SK-N-SH (cell line): Measurements from ENCODE around the gene PRDM15. TPM values are rescaled to one million over a fixed set of nuclear protein-coding genes. Genes with fewer than 3 reads are reported as not detected.

Experiments
- CTCF ChIA-PET: fragments of 300-600, 350-600 bp; formaldehyde crosslinking; extraction: SDS; loops from one replicate; lab custom pipeline; 2021; lab: Yijun Ruan, JAX
- POLR2A ChIA-PET: fragments of 350-600 bp; sonication (Branson Sonifier 250); formaldehyde crosslinking; extraction: SDS; loops from one replicate; lab custom pipeline; 2020; ENCODE audit warnings: antibody characterized with exemption, inconsistent platforms; lab: Yijun Ruan, JAX
- DNase-seq: peaks from one replicate; pipeline ENCODE4 v3.0.0; 2012
- H2AFZ ChIP-seq: fragments of 200-600 bp; sonication (generic); 2 replicates; pipeline ENCODE4 v1.8.1; 2016; ENCODE audit warnings: antibody characterized with exemption, mild to moderate bottlenecking, low read depth
- H3F3A ChIP-seq: fragments of 200-600 bp; sonication (generic); replicated peaks from 2 replicates; pipeline ENCODE3; 2016; ENCODE audit warnings: antibody characterized with exemption, mild to moderate bottlenecking; ENCODE audit not compliant: insufficient read depth
- H3K27ac ChIP-seq, 2 experiments: fragments of 200-500 bp in 1 of 2; fragments of 200-600 bp in 1 of 2; sonication (Bioruptor generic) in 1 of 2; sonication (generic), shearing (Covaris generic) in 1 of 2; 2 replicates each; pipeline versions ENCODE4 v1.5.1 to v1.6.1; 2014 to 2016; ENCODE audit warnings: low read depth in 2 of 2, inconsistent platforms in 1 of 2, low read length in 1 of 2, mild to moderate bottlenecking in 1 of 2, mixed read lengths in 1 of 2
- H3K27me3 ChIP-seq: fragments of 200-600 bp; sonication (generic), shearing (Covaris generic); 2 replicates; pipeline ENCODE4 v1.6.1; 2016; ENCODE audit warnings: mixed run types; ENCODE audit not compliant: insufficient read depth
- H3K36me3 ChIP-seq, 2 experiments: fragments of 200-500 bp in 1 of 2; fragments of 200-600 bp in 1 of 2; sonication (Bioruptor generic) in 1 of 2; sonication (generic) in 1 of 2; replicated peaks in 1 of 2; 2 replicates each; pipeline versions ENCODE3 to v1.5.1; 2014 to 2016; ENCODE audit warnings: low read length in 1 of 2, mild to moderate bottlenecking in 1 of 2; ENCODE audit not compliant: insufficient read depth in 2 of 2, control insufficient read depth in 1 of 2
- H3K4me1 ChIP-seq, 2 experiments: fragments of 200-500 bp in 1 of 2; fragments of 200-600 bp in 1 of 2; sonication (Bioruptor generic) in 1 of 2; sonication (generic), shearing (Covaris generic) in 1 of 2; 2 replicates each; pipeline versions ENCODE4 v1.5.1 to v1.6.1; 2014 to 2016; ENCODE audit warnings: low read depth in 1 of 2, low read length in 1 of 2, mixed run types in 1 of 2; ENCODE audit not compliant: insufficient read depth in 2 of 2, control insufficient read depth in 1 of 2
- H3K4me2 ChIP-seq: fragments of 200-600 bp; sonication (generic), shearing (Covaris generic); 2 replicates; pipeline ENCODE4 v1.6.1; 2017; ENCODE audit warnings: mixed run types
- H3K4me3 ChIP-seq, 2 experiments: fragments of 200-500 bp in 1 of 2; fragments of 200-600 bp in 1 of 2; sonication (Bioruptor generic) in 1 of 2; sonication (generic), shearing (Covaris generic) in 1 of 2; 2 replicates each; pipeline versions ENCODE4 v1.5.1 to v1.8.1; 2014 to 2016; ENCODE audit warnings: low read depth in 2 of 2, inconsistent platforms in 1 of 2, low read length in 1 of 2, mild to moderate bottlenecking in 1 of 2, mixed read lengths in 1 of 2, moderate library complexity in 1 of 2
- H3K79me2 ChIP-seq: fragments of 200-600 bp; sonication (generic); 2 replicates; pipeline ENCODE4 v1.8.1; 2017; ENCODE audit warnings: mild to moderate bottlenecking; ENCODE audit not compliant: insufficient read depth
- H3K9ac ChIP-seq: fragments of 200-600 bp; sonication (generic); 2 replicates; pipeline ENCODE4 v1.6.1; 2017; ENCODE audit warnings: mixed run types
- H3K9me2 ChIP-seq: fragments of 200-600 bp; sonication (generic); 2 replicates; pipeline ENCODE4 v1.6.1; 2017; ENCODE audit warnings: mixed run types
- H3K9me3 ChIP-seq: fragments of 200-600 bp; sonication (generic); 2 replicates; pipeline ENCODE4 v1.6.1; 2017; ENCODE audit warnings: mixed run types, mild to moderate bottlenecking, moderate library complexity
- H4K20me1 ChIP-seq: fragments of 200-600 bp; sonication (generic); 2 replicates; pipeline ENCODE4 v1.6.1; 2017; ENCODE audit warnings: mild to moderate bottlenecking, mixed run types; ENCODE audit not compliant: insufficient read depth
- ELF1 ChIP-seq: IDR thresholded peaks from 2 replicates; pipeline ENCODE4 v1.4.0; 2012
- EZH2phosphoT487 ChIP-seq: fragments of 200-600 bp; sonication (generic); IDR thresholded peaks from 2 replicates; pipeline ENCODE4 v1.6.1; 2017; ENCODE audit warnings: low read depth, mixed run types, mild to moderate bottlenecking, antibody characterized with exemption, moderate library complexity, borderline replicate concordance
- FOXJ3 ChIP-seq: sonication (generic); formaldehyde crosslinking; IDR thresholded peaks from 2 replicates; pipeline ENCODE4 v1.5.1; 2020; ENCODE audit warnings: mild to moderate bottlenecking, missing genetic modification reagents
- GABPA ChIP-seq: IDR thresholded peaks from 2 replicates; pipeline ENCODE4 v1.4.0; 2012; ENCODE audit warnings: low read depth, mild to moderate bottlenecking
- GATA2 ChIP-seq: sonication (generic); formaldehyde crosslinking; IDR thresholded peaks from 2 replicates; pipeline ENCODE4 v1.5.0; 2020; ENCODE audit warnings: mild to moderate bottlenecking, missing genetic modification reagents
- MXI1 ChIP-seq: IDR thresholded peaks from 2 replicates; pipeline ENCODE4 v1.6.1; 2012; ENCODE audit warnings: mild to moderate bottlenecking, low read depth, low read length, improper control_type of control experiment
- NRF1 ChIP-seq: IDR thresholded peaks from 2 replicates; pipeline ENCODE4 v1.6.1; 2012; ENCODE audit warnings: low read depth, mild to moderate bottlenecking, low read length
- RAD21 ChIP-seq: IDR thresholded peaks from 2 replicates; pipeline ENCODE4 v1.6.1; 2012; ENCODE audit warnings: mild to moderate bottlenecking, low read length
- RCOR1 ChIP-seq: fragments of 150-350 bp; IDR thresholded peaks from 2 replicates; pipeline ENCODE4 v1.6.1; 2017; ENCODE audit warnings: antibody characterized with exemption, low read length
- REST ChIP-seq: IDR thresholded peaks from 2 replicates; pipeline ENCODE4 v1.6.1; 2012; ENCODE audit warnings: mild to moderate bottlenecking, low read depth, low read length, moderate library complexity
- SIN3A ChIP-seq: IDR thresholded peaks from 2 replicates; pipeline ENCODE4 v1.6.1; 2012; ENCODE audit warnings: low read depth, mild to moderate bottlenecking, low read length, moderate library complexity, borderline replicate concordance
- SMC3 ChIP-seq: IDR thresholded peaks from 2 replicates; pipeline ENCODE4 v1.6.1; 2012; ENCODE audit warnings: low read depth, low read length, improper control_type of control experiment
- TEAD4 ChIP-seq: IDR thresholded peaks from 2 replicates; pipeline ENCODE4 v1.4.0; 2012; ENCODE audit warnings: mild to moderate bottlenecking, borderline replicate concordance; ENCODE audit not compliant: insufficient read depth
- USF2 ChIP-seq: fragments of 150-350 bp; IDR thresholded peaks from 2 replicates; pipeline ENCODE4 v1.6.1; 2017; ENCODE audit warnings: antibody characterized with exemption, low read length, low read depth, borderline replicate concordance
- WGBS: methylation state at CpG from one replicate; pipeline ENCODE4 v1.1.6; 2017; ENCODE audit warnings: low lambda C conversion rate; 5-methylcytosine and 5-hydroxymethylcytosine counted together
- polyA plus RNA-seq, 3 experiments: library from polyadenylated mRNA; depleted of rRNA; stranded (reverse); fragments of >200 nt; gene quantifications; 2 replicates each; pipeline ENCODE4 v1.2.3, GENCODE V29; 2012
- TF ChIP-seq, protein P1 (sequence below): IDR thresholded peaks from 2 replicates; pipeline ENCODE4 v1.4.0; 2012; ENCODE audit warnings: low read depth, borderline replicate concordance

PRDM15 gene
- polyA plus RNA-seq, 1 of the 3 experiments (the other 2 are of a cell fraction): 7.0 TPM

DNA sequence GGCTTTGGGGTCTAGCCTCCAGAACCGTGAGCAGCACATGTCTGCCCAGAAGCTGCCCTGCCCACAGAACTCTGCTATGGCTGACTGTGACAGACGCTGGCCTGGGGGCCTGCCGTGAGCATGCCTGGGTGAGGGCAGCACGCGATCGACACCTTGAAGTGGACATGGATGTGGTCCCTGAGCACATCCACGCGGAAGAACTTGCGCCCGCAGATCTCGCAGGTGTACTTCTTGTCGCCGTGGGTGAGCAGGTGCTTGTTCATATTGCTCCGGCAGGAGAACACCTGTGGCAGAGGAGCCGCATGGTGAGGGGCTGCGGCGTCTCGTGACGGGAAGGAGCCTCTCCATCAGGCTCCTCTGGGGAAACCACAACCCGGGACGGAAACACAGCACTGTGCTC, 56.0 kb downstream of the PRDM15 start:
- Histone ChIP-seq H3K36me3 (peaks cover 0 to 4% of the 10 kb centered on the region in 2 experiments), H3K9me2 (no peaks in the 10 kb centered on the region), H4K20me1 (no peaks in the 10 kb centered on the region), H3K9ac (no peak overlapping the region), H2AFZ (no peak overlapping the region), H3K9me3 (no peaks in the 10 kb centered on the region), H3K79me2 (no peaks in the 10 kb centered on the region), H3K4me2 (no peak overlapping the region), H3K4me1 (peaks cover 0 to 10% of the 10 kb centered on the region in 2 experiments; a peak in 1 of 4 replicates), H3K27me3 (no peaks in the 10 kb centered on the region), H3K27ac (no peak overlapping the region), H3K4me3 (no peak overlapping the region), H3F3A (no peaks in the 10 kb centered on the region)
- TF ChIP-seq RAD21 (no peak), MXI1 (no peak), GATA2 (CRISPR knock-in tag) (no peak), GABPA (no peak), RCOR1 (no peak), NRF1 (no peak), TEAD4 (no peak), ELF1 (no peak), SMC3 (no peak), USF2 (no peak), REST (no peak), FOXJ3 (CRISPR knock-in tag) (no peak), SIN3A (no peak), EZH2phosphoT487 (no peak)
- TF ChIP-seq, protein P1, sequence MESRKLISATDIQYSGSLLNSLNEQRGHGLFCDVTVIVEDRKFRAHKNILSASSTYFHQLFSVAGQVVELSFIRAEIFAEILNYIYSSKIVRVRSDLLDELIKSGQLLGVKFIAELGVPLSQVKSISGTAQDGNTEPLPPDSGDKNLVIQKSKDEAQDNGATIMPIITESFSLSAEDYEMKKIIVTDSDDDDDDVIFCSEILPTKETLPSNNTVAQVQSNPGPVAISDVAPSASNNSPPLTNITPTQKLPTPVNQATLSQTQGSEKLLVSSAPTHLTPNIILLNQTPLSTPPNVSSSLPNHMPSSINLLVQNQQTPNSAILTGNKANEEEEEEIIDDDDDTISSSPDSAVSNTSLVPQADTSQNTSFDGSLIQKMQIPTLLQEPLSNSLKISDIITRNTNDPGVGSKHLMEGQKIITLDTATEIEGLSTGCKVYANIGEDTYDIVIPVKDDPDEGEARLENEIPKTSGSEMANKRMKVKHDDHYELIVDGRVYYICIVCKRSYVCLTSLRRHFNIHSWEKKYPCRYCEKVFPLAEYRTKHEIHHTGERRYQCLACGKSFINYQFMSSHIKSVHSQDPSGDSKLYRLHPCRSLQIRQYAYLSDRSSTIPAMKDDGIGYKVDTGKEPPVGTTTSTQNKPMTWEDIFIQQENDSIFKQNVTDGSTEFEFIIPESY: no peak
- ChIA-PET POLR2A (no interaction called here), CTCF (interaction anchor here (1.3 kb wide), 1 partner anchor 213 kb away, joined by 3 read pairs; no protein-coding TSS in a partner anchor)
- no peak for DNase-seq
- 90% methylated on average over 19 of the region's 21 CpGs for WGBS
